ENCODE measurements around the gene YWHAE. TPM values are rescaled to one million over a fixed set of nuclear protein-coding genes. Genes with fewer than 3 reads are reported as not detected.
"Not testable (repeated sequence)": the region's sequence is repeated elsewhere in the genome, so short reads cannot be mapped to it uniquely, and the experiment has no call there.

YWHAE gene
- total RNA-seq, 1 experiment from 2014 or later, result 591 TPM

- no peak for DNase-seq (ENCODE audit: low read depth)
Measured at GRCh38 chr17:1374431-1375177, 25.4 kb downstream of the YWHAE start.

DNA sequence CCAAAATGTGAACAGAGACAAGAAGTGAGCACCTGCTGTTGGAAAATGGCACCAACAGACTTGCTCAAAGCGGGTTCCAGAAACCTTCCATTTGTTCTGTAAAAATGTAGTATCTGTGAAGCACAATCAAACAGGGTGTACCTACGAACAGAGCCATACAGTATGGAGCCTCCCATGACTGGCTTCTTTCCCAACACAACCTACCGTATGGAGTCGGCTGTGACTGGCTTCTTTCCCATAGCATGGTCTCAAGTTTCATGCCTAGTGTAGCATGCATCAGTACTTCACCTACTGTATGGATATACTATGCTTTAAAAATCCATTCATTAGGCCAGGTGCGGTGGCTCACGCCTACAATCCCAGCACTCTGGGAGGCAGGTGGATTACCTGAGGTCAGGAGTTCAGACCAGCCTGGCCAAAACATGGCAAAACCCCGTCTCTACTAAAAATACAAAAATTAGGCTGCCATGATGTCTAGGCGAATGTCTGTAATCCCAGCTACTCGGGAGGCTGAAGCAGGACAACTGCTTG, 26.2 kb downstream of the YWHAE start:
- DNase-seq (ENCODE audit: low read depth), result no peak

GRCh38 chr17:1372618-1373017, 27.4 kb downstream of the YWHAE start:
- DNase-seq (ENCODE audit: low read depth), result no peak

DNA sequence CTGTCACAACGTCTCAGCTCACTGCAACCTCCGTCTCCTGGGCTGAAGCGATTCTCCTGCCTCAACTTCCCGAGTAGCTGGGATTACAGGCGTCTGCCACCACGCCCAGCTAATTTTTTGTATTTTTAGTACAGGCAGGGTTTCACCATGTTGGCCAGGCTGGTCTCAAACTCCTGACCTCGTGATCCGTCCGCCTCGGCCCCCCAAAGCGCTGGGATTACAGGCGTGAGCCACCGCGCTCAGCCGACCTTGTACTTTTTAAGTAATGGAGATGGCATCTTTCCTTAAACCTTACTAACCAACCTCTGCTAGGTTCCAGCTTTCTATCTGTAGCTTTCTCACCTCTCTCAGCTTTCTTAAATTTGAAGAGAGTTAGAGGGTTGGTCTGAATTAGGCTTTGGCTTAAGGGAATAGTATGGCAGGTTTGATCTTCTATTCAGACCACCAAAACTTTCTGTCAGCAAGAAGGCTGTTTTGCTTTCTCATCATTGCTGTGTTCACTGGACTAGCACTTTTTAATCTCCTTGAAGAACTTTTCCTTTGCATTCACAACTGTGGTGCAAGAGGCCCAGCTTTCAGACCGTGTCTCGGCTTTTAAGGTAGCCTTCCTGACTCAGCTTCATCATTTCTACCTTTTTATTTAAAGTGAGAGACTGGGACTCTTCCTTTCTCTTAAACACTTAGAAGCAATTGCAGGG, 28.0 kb downstream of the YWHAE start:
- no peak for DNase-seq (ENCODE audit: low read depth)

- DNase-seq (ENCODE audit: low read depth), result no peak
Measured at GRCh38 chr17:1368588-1368987, 31.4 kb downstream of the YWHAE start.

DNA sequence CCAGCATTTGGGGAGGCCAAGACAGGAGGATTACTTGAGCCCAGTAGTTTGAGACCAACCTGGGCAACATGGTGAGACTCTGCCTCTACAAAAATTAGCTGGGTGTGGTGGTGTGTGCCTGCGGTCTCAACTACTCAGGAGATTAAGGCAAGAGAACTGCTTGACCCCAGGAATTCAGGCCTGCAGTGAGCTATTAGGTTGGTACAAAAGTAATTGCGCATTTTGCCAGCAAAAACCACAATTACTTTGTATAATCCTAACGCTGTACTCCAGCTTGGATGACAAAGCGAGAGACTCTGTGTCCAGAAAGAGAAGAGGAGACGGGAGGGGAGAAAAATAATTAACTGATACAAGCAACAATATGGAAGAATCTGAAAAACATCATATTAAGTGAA, 32.7 kb downstream of the YWHAE start:
- peak; percentile 81 for DNase-seq (ENCODE audit: low read depth)

GRCh38 chr17:1366234-1366633, 33.8 kb downstream of the YWHAE start:
- DNase-seq (ENCODE audit: low read depth), result no peak

DNA sequence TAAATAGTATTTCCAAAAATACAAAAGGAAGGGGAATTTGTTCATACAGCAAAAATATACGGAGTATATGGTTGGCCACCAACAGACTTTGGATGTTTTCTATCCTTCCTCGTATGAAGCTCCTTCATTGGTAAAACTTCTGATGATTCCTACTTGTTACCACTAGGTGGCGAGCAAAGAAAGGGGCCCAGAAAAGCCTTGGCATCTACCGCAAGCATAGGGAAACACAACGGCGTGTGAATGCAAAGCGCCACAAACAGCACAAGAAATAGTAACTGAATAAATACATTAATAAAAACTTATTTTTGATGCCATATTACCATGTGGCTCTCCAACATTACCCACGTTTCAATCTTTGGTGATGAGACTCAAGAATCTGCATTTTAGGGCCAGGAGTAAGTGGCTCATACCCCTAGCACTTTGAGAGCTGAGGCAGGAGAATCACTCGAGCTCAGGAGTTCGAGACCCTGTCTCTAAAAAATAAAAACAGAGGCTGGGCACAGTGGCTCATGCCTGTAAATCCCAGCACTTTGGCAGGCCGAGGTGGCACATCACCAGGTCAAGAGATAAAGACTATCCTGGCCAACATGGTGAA, 34.5 kb downstream of the YWHAE start:
- peak; percentile 77 for DNase-seq (ENCODE audit: low read depth)

- DNase-seq (ENCODE audit: low read depth), result no peak
Measured at GRCh38 chr17:1362964-1363363, 37.1 kb downstream of the YWHAE start.

DNA sequence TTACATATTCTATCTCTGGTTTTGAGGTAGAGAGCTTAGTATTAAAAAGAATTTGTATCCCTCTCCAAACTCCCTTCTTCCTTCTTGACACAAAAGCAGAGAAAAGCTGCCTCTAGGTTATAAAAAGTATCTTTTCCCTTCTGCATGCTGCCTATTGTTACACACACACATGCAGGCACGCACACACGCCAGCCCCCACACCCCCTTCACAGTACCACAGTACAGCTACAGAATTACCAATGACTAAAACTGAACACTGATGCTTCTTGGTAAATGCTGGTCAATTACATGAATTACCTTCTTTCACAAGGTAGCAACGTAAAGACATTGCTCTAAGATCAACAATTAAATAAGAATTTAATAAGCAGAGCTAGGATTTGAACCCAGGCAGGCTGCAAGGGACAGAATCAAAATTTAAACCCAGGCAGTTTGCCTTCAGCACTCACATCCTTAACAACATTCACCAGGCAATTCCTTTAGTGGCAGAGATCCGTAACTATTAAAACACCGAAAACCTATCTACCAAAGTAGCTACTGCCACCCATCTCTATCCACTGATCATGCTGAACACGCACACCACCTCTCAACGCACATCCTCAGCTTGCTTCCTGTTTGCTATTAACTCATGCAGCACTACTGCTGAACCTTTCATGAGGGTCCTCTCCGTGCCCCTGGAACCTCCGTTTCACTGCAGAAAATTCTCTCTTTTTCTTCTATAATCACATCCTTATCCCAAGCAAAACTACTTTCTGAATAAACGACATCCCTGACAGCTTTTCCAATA, 37.8 kb downstream of the YWHAE start:
- no peak for DNase-seq (ENCODE audit: low read depth)

DNA sequence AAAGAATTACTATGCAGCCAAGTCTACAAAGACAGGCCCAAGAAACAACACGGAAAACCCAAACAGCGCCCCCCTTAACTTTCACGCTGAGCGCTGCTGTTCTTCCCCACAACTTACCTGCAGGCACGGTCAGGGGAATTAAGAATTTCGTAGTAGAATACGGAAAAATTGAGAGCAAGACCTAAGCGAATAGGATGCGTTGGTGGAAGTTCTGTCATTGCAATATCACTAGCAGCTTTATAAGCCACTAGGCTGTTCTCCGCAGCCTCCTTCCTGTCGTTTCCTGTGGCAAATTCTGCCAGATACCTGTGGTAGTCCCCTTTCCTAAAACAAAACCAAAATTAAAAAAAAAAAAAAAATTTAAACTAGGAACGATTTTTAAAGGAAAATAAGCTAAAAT, 39.0 kb downstream of the YWHAE start:
- no peak for DNase-seq (ENCODE audit: low read depth)

DNA sequence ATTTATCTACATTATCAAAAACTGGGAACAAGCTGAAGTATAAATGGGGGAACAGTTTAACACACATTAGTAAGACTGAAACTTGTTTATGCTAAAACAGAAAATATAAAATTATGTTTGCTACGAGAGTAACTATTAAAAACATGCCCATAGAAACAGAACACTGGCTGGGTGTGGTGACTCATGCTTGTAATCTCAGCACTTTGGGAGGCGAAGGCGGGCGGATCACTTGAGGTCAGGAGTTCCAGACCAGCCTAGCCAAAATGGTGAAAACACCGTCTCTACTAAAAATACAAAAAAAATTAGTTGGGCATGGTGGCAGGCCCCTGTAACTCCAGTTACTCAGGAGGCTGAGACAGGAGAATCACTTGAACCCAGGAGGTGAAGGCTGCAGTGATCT, 39.7 kb downstream of the YWHAE start:
- peak; percentile 65 for DNase-seq (ENCODE audit: low read depth)

DNA sequence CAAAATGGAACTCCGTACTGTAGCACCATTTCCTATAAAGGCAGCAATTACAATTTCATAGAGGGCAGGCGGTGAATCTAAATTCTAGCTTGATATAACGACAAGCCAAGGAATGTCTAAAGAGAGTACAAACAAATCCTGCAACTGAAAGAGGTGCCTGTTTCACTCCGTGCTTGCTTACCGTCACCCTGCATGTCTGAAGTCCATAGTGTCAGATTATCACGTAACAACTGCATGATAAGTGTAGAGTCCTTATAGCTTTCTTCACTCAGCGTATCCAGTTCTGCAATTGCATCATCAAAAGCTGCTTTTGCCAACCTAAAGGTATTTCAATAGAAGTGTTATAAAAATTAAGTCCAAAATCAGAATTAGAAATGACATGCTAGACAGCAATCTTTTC, 46.0 kb downstream of the YWHAE start:
- DNase-seq (ENCODE audit: low read depth), result no peak

- not testable (repeated sequence) for DNase-seq (ENCODE audit: low read depth)
Measured at GRCh38 chr17:1352530-1352929, 47.5 kb downstream of the YWHAE start.

DNA sequence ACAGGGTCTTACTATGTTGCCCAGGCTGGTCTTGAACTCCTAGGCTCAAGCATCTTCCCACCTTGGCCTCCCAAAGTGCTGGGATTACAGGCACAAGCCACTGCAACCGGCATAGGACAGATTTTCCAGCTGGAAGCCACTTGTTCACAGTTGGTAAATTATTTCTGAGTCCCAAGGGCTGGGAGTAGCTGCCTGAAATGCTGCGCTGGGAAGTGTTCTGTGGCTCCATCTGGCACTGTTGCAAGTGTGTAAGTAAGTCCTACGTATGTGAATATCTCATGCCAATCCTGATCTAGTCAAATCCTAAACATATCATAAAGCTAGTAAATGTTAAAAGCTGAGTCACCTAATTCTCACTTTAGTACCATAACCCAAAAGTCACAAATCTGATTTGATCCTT, 48.1 kb downstream of the YWHAE start:
- no peak for DNase-seq (ENCODE audit: low read depth)

DNA sequence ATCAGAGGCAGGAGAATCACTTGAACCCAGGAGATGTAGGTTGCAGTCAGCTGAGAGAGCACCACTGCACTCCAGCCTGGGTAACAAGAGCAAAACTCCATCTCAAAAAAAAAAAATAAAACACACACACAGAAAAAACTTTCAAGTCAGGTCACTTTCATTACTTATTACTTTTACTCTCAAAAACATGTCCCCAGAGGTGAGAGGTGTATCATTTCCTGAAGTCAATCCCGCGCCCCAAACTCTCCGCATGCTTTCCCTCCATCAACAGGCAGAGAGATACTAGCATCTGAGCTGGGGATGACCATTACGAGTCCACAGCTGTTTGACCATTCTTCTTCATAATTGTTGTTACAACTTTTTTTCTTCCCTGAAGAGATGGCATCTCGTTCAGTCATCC, 48.7 kb downstream of the YWHAE start:
- no peak for DNase-seq (ENCODE audit: low read depth)

- no peak for DNase-seq (ENCODE audit: low read depth)
Measured at GRCh38 chr17:1347589-1348323, 52.3 kb downstream of the YWHAE start.

- DNase-seq (ENCODE audit: low read depth), result no peak
Measured at GRCh38 chr17:1344521-1344920, 55.5 kb downstream of the YWHAE start.

- DNase-seq (ENCODE audit: low read depth), result no peak
Measured at GRCh38 chr17:1343554-1343953, 56.5 kb downstream of the YWHAE start.

DNA sequence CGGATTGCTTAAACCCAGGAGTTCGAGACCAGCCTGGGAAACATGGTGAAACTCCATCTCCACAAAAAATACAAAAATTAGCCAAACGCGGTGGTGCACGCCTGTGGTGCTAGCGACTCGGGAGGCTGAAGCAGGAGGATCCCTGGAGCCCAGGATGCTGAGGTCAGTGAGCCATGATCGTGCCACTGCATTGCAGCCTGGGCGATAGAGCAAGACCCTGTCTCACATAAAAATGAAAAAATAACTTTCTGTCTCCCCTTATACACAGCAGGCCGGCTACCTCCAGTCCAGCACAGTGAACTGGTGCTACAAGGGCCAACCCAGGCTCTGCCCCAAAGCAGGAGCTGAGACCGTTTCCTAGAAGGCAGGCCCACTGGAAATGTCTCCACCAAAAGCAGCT, 59.7 kb downstream of the YWHAE start:
- no peak for DNase-seq (ENCODE audit: low read depth)

- no peak for DNase-seq (ENCODE audit: low read depth)
Measured at GRCh38 chr17:1331708-1332107, 68.3 kb downstream of the YWHAE start.
